ENCODE results near the gene AREG.

DNA sequence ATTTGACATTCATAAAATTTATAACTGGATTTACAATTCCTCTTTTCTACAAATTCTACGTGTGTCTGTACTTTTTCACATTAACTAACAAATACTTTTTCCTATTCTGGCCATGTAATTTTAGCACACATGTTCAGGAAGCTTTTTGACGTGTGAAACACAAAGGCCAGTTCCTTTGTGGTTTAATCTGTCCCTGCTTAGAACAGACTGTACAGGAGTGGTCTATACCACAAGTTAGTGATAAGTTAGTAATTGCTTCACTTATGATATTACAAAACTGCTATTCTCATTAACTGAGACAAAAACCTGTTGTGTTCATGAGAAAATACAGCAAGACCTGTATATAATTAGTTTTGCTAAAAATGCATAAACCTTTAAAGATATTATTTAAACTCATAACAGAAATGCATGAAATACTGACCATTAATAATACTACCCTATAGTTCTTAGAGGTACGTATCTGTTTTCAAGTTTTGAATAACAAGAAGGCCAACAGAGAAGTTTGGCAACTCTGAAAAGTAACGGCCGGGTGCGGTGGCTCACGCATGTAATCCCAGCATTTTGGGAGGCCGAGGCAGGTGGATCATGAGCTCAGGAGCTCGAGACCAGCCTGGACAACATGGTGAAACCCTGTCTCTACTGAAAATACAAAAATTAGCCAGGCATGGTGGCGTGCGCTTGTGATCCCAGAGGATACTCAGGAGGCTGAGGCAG is 13.7 kb upstream of the AREG start:
- no peak for TF ChIP-seq POLR2A (IDR thresholded peaks at IDR 0.05)
- TF ChIP-seq, protein P1, sequence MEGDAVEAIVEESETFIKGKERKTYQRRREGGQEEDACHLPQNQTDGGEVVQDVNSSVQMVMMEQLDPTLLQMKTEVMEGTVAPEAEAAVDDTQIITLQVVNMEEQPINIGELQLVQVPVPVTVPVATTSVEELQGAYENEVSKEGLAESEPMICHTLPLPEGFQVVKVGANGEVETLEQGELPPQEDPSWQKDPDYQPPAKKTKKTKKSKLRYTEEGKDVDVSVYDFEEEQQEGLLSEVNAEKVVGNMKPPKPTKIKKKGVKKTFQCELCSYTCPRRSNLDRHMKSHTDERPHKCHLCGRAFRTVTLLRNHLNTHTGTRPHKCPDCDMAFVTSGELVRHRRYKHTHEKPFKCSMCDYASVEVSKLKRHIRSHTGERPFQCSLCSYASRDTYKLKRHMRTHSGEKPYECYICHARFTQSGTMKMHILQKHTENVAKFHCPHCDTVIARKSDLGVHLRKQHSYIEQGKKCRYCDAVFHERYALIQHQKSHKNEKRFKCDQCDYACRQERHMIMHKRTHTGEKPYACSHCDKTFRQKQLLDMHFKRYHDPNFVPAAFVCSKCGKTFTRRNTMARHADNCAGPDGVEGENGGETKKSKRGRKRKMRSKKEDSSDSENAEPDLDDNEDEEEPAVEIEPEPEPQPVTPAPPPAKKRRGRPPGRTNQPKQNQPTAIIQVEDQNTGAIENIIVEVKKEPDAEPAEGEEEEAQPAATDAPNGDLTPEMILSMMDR (IDR thresholded peaks at IDR 0.05), result no peak
